Measurements from ENCODE around the gene GSTO1. TPM values are rescaled to one million over a fixed set of nuclear protein-coding genes. Genes with fewer than 3 reads are reported as not detected.

The GSTO1 gene
- total and polyA plus RNA-seq, 4 donors: 137 to 349 (median 211) TPM

DNA sequence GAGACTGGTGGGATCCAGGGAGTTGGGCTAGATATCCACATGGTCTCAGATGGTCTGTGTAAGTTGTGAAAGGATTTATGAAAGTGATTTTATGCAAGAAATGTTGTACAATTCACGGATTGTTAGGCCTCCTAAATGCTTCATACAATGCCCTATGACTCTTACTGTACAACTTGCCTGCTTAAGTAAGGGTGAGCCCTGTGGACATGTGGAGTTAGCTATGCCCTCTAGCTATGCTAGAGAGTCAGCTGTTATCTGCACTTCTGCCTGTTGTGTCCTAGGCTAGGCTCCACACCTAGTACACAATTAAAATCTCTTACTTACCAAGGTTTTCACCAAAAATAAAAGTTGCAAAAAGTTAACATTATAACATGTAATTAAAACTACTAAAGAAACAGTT lies 20.9 kb upstream of the GSTO1 start (continued):
- TF ChIP-seq YY1 (IDR thresholded peaks at IDR 0.05) (no peak), FOXA2 (IDR thresholded peaks at IDR 0.05) (no peak), SP1 (IDR thresholded peaks at IDR 0.05) (no peak), HNF4G (IDR thresholded peaks at IDR 0.05) (no peak), HNF4A (conservative IDR thresholded peaks at IDR 0.05) (no peak)
- TF ChIP-seq, protein P1, sequence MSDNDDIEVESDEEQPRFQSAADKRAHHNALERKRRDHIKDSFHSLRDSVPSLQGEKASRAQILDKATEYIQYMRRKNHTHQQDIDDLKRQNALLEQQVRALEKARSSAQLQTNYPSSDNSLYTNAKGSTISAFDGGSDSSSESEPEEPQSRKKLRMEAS (IDR thresholded peaks at IDR 0.05): no peak
- TF ChIP-seq, protein P2, sequence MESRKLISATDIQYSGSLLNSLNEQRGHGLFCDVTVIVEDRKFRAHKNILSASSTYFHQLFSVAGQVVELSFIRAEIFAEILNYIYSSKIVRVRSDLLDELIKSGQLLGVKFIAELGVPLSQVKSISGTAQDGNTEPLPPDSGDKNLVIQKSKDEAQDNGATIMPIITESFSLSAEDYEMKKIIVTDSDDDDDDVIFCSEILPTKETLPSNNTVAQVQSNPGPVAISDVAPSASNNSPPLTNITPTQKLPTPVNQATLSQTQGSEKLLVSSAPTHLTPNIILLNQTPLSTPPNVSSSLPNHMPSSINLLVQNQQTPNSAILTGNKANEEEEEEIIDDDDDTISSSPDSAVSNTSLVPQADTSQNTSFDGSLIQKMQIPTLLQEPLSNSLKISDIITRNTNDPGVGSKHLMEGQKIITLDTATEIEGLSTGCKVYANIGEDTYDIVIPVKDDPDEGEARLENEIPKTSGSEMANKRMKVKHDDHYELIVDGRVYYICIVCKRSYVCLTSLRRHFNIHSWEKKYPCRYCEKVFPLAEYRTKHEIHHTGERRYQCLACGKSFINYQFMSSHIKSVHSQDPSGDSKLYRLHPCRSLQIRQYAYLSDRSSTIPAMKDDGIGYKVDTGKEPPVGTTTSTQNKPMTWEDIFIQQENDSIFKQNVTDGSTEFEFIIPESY (IDR thresholded peaks at IDR 0.05): no peak

DNA sequence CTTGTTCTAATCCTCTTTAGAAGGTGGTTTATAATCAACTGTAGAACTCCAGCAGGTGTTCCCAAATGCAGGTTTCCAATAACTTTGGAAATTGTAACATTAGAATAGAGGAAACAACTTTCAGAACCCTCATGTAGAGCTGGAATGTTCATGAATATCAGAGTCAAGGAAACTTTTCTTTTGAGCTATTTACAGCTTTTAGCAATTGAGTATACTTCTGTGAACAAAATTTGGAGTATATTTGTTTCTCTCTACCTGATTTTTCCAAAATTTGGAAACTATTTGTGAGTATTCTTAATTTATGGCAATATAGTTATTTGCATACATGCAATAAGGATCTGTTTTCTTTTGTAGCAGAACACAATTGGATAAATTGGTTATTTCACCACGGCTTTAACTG lies 19.8 kb upstream of the GSTO1 start:
- Histone ChIP-seq H3K36me3 (ENCODE audit: control insufficient read depth in 4 of 4, insufficient read depth in 3 of 4, low read depth in 1 of 4, low read length in 3 of 4) (no peaks in the 10 kb centered on the region), H3K4me1 (ENCODE audit: control insufficient read depth in 4 of 4, insufficient read depth in 4 of 4, low read length in 3 of 4) (peaks cover 1 to 16% (median 7%) of the 10 kb centered on the region in 4 donors), H3K27me3 (ENCODE audit: control insufficient read depth in 4 of 4, insufficient read depth in 4 of 4, low read length in 3 of 4) (no peaks in the 10 kb centered on the region), H3K9me3 (ENCODE audit: control insufficient read depth in 4 of 4, low read length in 3 of 4) (no peaks in the 10 kb centered on the region), H3K4me3 (ENCODE audit: low read depth in 1 of 3, low read length in 3 of 3) (no peak overlapping the region), H3K27ac (ENCODE audit: low read depth in 1 of 2, low read length in 2 of 2) (no peak overlapping the region), H3K9ac (ENCODE audit: low read depth in 1 of 2, low read length in 2 of 2) (no peak overlapping the region)
- TF ChIP-seq RAD21 (IDR thresholded peaks at IDR 0.05): no peak
- TF ChIP-seq RXRA (IDR thresholded peaks at IDR 0.05): no peak
- TF ChIP-seq, protein P2 (IDR thresholded peaks at IDR 0.05): no peak
- no peak for TF ChIP-seq FOXA1 (IDR thresholded peaks at IDR 0.05)
- TF ChIP-seq, protein P3, sequence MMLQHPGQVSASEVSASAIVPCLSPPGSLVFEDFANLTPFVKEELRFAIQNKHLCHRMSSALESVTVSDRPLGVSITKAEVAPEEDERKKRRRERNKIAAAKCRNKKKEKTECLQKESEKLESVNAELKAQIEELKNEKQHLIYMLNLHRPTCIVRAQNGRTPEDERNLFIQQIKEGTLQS (IDR thresholded peaks at IDR 0.05): no peak
- no peak for TF ChIP-seq EGR1 (IDR thresholded peaks at IDR 0.05; ENCODE audit: low read depth in 2 of 2)
- TF ChIP-seq, protein P4, sequence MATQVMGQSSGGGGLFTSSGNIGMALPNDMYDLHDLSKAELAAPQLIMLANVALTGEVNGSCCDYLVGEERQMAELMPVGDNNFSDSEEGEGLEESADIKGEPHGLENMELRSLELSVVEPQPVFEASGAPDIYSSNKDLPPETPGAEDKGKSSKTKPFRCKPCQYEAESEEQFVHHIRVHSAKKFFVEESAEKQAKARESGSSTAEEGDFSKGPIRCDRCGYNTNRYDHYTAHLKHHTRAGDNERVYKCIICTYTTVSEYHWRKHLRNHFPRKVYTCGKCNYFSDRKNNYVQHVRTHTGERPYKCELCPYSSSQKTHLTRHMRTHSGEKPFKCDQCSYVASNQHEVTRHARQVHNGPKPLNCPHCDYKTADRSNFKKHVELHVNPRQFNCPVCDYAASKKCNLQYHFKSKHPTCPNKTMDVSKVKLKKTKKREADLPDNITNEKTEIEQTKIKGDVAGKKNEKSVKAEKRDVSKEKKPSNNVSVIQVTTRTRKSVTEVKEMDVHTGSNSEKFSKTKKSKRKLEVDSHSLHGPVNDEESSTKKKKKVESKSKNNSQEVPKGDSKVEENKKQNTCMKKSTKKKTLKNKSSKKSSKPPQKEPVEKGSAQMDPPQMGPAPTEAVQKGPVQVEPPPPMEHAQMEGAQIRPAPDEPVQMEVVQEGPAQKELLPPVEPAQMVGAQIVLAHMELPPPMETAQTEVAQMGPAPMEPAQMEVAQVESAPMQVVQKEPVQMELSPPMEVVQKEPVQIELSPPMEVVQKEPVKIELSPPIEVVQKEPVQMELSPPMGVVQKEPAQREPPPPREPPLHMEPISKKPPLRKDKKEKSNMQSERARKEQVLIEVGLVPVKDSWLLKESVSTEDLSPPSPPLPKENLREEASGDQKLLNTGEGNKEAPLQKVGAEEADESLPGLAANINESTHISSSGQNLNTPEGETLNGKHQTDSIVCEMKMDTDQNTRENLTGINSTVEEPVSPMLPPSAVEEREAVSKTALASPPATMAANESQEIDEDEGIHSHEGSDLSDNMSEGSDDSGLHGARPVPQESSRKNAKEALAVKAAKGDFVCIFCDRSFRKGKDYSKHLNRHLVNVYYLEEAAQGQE (IDR thresholded peaks at IDR 0.05): no peak
- WGBS: 84% methylated on average over 1 of the region's 1 CpG
- DNase-seq (ENCODE audit: low spot score): no peak

DNA sequence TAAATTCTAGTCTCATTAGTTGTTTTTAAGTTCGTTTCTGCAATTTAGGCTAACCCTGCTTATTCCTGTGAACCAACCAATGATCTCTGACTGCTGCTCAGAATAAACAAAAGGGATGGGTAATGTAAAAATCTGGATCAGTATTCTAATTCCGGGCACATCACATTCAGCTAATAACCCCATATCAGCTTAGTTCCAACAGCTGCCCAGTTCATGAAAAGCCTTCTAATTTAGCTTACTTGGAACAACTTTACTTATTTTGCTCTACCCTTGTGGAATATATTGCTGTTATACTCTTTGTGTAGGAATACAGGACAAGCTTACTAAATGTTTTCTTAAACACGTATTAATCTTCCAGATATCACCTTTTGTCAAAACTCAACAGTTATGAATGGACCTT lies 18.9 kb upstream of the GSTO1 start:
- DNase-seq (ENCODE audit: low spot score): no peak
- H3K27ac ChIP-seq (ENCODE audit: low read depth in 1 of 2, low read length in 2 of 2): no peak overlapping the region
- H3K4me1 ChIP-seq (ENCODE audit: control insufficient read depth in 4 of 4, insufficient read depth in 4 of 4, low read length in 3 of 4): peaks cover 0 to 16% (median 7%) of the 10 kb centered on the region in 4 donors
- no peaks in the 10 kb centered on the region for H3K9me3 ChIP-seq (ENCODE audit: control insufficient read depth in 4 of 4, low read length in 3 of 4)
- no peak for TF ChIP-seq NR2F2 (IDR thresholded peaks at IDR 0.05)
- TF ChIP-seq FOXA1 (IDR thresholded peaks at IDR 0.05): no peak
- no peak for TF ChIP-seq RXRA (IDR thresholded peaks at IDR 0.05)
- TF ChIP-seq, protein P2 (IDR thresholded peaks at IDR 0.05): no peak
- TF ChIP-seq, protein P3 (IDR thresholded peaks at IDR 0.05): no peak
- TF ChIP-seq EGR1 (IDR thresholded peaks at IDR 0.05; ENCODE audit: low read depth in 2 of 2): no peak
- no peak for TF ChIP-seq YY1 (IDR thresholded peaks at IDR 0.05)
- TF ChIP-seq, protein P5, sequence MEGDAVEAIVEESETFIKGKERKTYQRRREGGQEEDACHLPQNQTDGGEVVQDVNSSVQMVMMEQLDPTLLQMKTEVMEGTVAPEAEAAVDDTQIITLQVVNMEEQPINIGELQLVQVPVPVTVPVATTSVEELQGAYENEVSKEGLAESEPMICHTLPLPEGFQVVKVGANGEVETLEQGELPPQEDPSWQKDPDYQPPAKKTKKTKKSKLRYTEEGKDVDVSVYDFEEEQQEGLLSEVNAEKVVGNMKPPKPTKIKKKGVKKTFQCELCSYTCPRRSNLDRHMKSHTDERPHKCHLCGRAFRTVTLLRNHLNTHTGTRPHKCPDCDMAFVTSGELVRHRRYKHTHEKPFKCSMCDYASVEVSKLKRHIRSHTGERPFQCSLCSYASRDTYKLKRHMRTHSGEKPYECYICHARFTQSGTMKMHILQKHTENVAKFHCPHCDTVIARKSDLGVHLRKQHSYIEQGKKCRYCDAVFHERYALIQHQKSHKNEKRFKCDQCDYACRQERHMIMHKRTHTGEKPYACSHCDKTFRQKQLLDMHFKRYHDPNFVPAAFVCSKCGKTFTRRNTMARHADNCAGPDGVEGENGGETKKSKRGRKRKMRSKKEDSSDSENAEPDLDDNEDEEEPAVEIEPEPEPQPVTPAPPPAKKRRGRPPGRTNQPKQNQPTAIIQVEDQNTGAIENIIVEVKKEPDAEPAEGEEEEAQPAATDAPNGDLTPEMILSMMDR (IDR thresholded peaks at IDR 0.05; ENCODE audit: low read depth, low read length, missing input control): no peak
- no peak for TF ChIP-seq GABPA (IDR thresholded peaks at IDR 0.05 in 1 of 2, conservative IDR thresholded peaks at IDR 0.05 in 1 of 2)
- H3K4me3 ChIP-seq (ENCODE audit: low read depth in 1 of 3, low read length in 3 of 3): no peak overlapping the region
- H3K36me3 ChIP-seq (ENCODE audit: control insufficient read depth in 4 of 4, insufficient read depth in 3 of 4, low read depth in 1 of 4, low read length in 3 of 4): no peaks in the 10 kb centered on the region
- no peaks in the 10 kb centered on the region for H3K27me3 ChIP-seq (ENCODE audit: control insufficient read depth in 4 of 4, insufficient read depth in 4 of 4, low read length in 3 of 4)
- H3K9ac ChIP-seq (ENCODE audit: low read depth in 1 of 2, low read length in 2 of 2): no peak overlapping the region
- 83% methylated on average over 3 of the region's 3 CpGs for WGBS
